DOHH2 (cell line): ENCODE data around the gene CCBE1.

Experiments
- H3F3A ChIP-seq: fragments of 200-600 bp; sonication (generic), shearing (Covaris generic); 2 replicates; pipeline ENCODE4 v1.6.0; 2016; ENCODE audit warnings: antibody characterized with exemption, mild to moderate bottlenecking; ENCODE audit not compliant: control insufficient read depth, insufficient read depth
- H3K27ac ChIP-seq: fragments of 200-600 bp; sonication (generic); 2 replicates; pipeline ENCODE4 v1.5.1; 2014; ENCODE audit warnings: low read depth, mild to moderate bottlenecking, low read length, moderate library complexity
- H3K27me3 ChIP-seq: fragments of 200-600 bp; sonication (generic); 2 replicates; pipeline ENCODE4 v1.6.1; 2014; ENCODE audit warnings: mild to moderate bottlenecking, low read length, mixed read lengths; ENCODE audit not compliant: control insufficient read depth
- H3K36me3 ChIP-seq: fragments of 200-600 bp; sonication (generic); 2 replicates; pipeline ENCODE4 v1.6.1; 2014; ENCODE audit warnings: mild to moderate bottlenecking, low read length, moderate library complexity, mixed read lengths; ENCODE audit not compliant: control insufficient read depth
- H3K4me1 ChIP-seq: fragments of 200-600 bp; sonication (generic); 2 replicates; pipeline ENCODE4 v1.6.1; 2014; ENCODE audit warnings: mild to moderate bottlenecking, low read length, mixed read lengths; ENCODE audit not compliant: control insufficient read depth
- H3K4me2 ChIP-seq: fragments of 200-600 bp; sonication (generic); 2 replicates; pipeline ENCODE4 v1.6.0; 2014; ENCODE audit warnings: mild to moderate bottlenecking, low read length, moderate library complexity
- H3K4me3 ChIP-seq: fragments of 200-600 bp; sonication (generic); 2 replicates; pipeline ENCODE4 v1.5.1; 2014; ENCODE audit warnings: mild to moderate bottlenecking, low read length, mixed read lengths
- H3K79me2 ChIP-seq: fragments of 200-600 bp; sonication (generic); 2 replicates; pipeline ENCODE4 v1.6.1; 2014; ENCODE audit warnings: mild to moderate bottlenecking, low read length, mixed read lengths; ENCODE audit not compliant: control insufficient read depth
- H3K9me2 ChIP-seq: fragments of 200-600 bp; sonication (generic); replicated peaks from 2 replicates; pipeline ENCODE4 v1.6.1; 2014; ENCODE audit warnings: mild to moderate bottlenecking, low read length, mixed read lengths; ENCODE audit not compliant: control insufficient read depth
- H3K9me3 ChIP-seq: fragments of 200-600 bp; sonication (generic); 2 replicates; pipeline ENCODE4 v1.6.1; 2014; ENCODE audit warnings: antibody characterized with exemption, low read length, mixed read lengths; ENCODE audit not compliant: control insufficient read depth, insufficient read depth
- H4K20me1 ChIP-seq: fragments of 200-600 bp; sonication (generic); 2 replicates; pipeline ENCODE4 v1.6.0; 2014; ENCODE audit warnings: low read depth, mild to moderate bottlenecking, antibody characterized with exemption, low read length, moderate library complexity; ENCODE audit not compliant: control insufficient read depth, insufficient read depth
- EZH2phosphoT487 ChIP-seq: fragments of 200-600 bp; sonication (generic); IDR thresholded peaks from 2 replicates; pipeline ENCODE4 v1.6.1; 2017; ENCODE audit warnings: borderline replicate concordance, mild to moderate bottlenecking, antibody characterized with exemption, low read length, moderate library complexity, mixed read lengths
- TF ChIP-seq, protein P1 (sequence below): fragments of 200-600 bp; sonication (generic); IDR thresholded peaks from one replicate; pipeline ENCODE4 v1.5.1; 2014; ENCODE audit warnings: antibody characterized with exemption, mild to moderate bottlenecking, low read depth, low read length; ENCODE audit not compliant: poor library complexity, severe bottlenecking

CCBE1 gene

DNA sequence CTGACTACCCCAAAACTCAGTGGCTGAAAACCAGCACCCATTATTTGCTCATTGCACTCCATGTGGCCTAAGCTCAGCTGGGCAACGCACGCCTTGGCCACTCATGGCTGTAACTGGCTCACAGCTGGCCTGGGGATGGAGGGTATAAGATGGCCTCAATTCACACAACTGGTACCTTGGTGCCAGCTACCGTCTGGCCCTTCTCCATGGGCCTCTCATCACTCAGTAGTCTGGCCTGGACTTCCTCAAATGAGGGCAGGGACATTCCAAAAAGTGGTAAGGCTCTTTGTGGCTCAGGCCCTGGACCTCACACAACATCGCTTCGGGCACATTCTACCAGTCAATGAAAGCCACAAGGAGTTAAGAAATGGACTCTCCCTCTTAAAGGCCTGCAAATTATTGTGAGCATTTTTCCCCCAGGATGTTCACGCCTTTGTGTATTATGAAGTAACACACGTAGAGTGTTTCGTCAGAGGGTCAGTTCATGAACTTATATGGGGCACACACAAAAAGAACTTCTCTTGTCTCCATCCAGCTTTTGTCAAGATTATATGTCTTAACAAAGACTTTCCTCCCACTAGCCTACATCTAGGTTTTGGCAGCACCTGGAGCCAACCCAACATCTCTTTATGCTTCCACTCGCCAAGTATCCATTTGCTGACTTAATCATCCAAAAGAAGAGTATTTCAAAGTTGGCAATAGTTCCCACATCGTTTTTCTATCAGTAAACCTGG, 145.2 kb downstream of the CCBE1 start:
- no peak overlapping the region for H3K4me3 ChIP-seq
- TF ChIP-seq, protein P1, sequence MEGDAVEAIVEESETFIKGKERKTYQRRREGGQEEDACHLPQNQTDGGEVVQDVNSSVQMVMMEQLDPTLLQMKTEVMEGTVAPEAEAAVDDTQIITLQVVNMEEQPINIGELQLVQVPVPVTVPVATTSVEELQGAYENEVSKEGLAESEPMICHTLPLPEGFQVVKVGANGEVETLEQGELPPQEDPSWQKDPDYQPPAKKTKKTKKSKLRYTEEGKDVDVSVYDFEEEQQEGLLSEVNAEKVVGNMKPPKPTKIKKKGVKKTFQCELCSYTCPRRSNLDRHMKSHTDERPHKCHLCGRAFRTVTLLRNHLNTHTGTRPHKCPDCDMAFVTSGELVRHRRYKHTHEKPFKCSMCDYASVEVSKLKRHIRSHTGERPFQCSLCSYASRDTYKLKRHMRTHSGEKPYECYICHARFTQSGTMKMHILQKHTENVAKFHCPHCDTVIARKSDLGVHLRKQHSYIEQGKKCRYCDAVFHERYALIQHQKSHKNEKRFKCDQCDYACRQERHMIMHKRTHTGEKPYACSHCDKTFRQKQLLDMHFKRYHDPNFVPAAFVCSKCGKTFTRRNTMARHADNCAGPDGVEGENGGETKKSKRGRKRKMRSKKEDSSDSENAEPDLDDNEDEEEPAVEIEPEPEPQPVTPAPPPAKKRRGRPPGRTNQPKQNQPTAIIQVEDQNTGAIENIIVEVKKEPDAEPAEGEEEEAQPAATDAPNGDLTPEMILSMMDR, result no peak
- TF ChIP-seq EZH2phosphoT487, result no peak
- no peaks in the 10 kb centered on the region for H3K9me3 ChIP-seq
- no peak overlapping the region for H3K27ac ChIP-seq
- H3K36me3 ChIP-seq, result no peaks in the 10 kb centered on the region
- no peaks in the 10 kb centered on the region for H3F3A ChIP-seq
- H4K20me1 ChIP-seq, result no peaks in the 10 kb centered on the region
- H3K4me1 ChIP-seq, result no peaks in the 10 kb centered on the region
- H3K79me2 ChIP-seq, result no peaks in the 10 kb centered on the region
- H3K9me2 ChIP-seq, result no peaks in the 10 kb centered on the region
- H3K27me3 ChIP-seq, result no peaks in the 10 kb centered on the region
- no peak overlapping the region for H3K4me2 ChIP-seq

DNA sequence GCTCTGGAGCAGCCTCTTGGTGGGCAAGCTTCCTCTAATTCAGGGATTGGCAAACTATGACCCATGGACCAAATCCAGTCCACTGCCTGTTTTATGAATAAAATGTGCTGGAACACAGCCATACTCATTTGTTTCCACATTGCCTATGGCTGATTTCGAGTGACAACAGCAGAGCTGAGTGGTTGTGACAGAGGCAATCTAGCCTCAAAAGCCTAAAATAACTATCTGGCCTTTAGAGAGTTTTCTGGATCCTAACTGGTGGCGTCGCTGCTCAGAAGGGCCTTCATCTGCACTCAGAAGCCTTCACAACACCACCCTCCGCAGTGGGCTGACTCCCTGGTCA, 147.1 kb downstream of the CCBE1 start:
- Histone ChIP-seq H3K9me2 (no peaks in the 10 kb centered on the region), H3K79me2 (no peaks in the 10 kb centered on the region), H3K9me3 (no peaks in the 10 kb centered on the region), H3K36me3 (no peaks in the 10 kb centered on the region), H3F3A (no peaks in the 10 kb centered on the region), H3K27ac (no peak overlapping the region), H3K4me3 (no peak overlapping the region), H3K27me3 (no peaks in the 10 kb centered on the region), H4K20me1 (no peaks in the 10 kb centered on the region), H3K4me2 (no peak overlapping the region), H3K4me1 (no peaks in the 10 kb centered on the region)
- TF ChIP-seq EZH2phosphoT487, result no peak
- TF ChIP-seq, protein P1, result no peak

DNA sequence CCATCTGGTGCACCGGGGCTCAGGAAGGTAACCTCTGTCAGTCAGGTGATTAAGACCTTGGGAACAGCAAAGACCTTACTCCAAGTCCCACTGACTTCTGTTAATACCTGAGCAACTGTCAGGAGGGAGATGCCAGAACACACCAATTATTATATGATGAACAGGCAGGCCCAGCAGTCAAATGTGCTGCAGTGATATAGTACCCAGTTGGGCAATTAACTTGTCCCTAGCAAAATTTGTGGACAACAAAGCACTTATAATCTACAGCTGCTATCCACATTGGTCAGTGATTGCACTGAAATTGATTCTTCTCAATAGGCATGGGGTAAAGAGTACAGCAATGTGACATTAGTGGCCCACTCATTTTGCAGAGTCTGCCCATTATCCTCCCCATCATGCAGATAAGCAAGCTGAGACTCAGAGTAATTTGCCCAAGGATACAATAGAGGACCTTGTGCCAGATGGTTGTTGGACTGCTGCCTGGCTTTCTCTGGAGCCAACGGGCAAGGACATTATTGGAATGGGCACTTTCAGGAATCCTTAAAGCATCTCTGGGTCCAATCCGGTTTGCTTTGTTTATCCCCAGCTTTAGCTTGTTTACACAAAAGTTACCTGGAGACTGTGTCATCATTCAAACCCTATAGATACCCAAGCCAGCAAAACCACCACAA, 147.6 kb downstream of the CCBE1 start:
- H3K9me2 ChIP-seq, result no peaks in the 10 kb centered on the region
- H3F3A ChIP-seq, result no peaks in the 10 kb centered on the region
- no peak overlapping the region for H3K4me2 ChIP-seq
- no peaks in the 10 kb centered on the region for H3K27me3 ChIP-seq
- no peaks in the 10 kb centered on the region for H3K4me1 ChIP-seq
- H3K36me3 ChIP-seq, result no peaks in the 10 kb centered on the region
- no peak overlapping the region for H3K27ac ChIP-seq
- no peaks in the 10 kb centered on the region for H3K79me2 ChIP-seq
- H3K4me3 ChIP-seq, result no peak overlapping the region
- H4K20me1 ChIP-seq, result no peaks in the 10 kb centered on the region
- TF ChIP-seq, protein P1, result no peak
- TF ChIP-seq EZH2phosphoT487, result no peak
- H3K9me3 ChIP-seq, result no peaks in the 10 kb centered on the region
